ENCODE measurements around the gene BBOX1.

BBOX1 gene

GRCh38 chr11:27139742-27140367 lies 99.2 kb downstream of the BBOX1 start:
- Mint-ChIP-seq H3K9me3 (peaks cover 16% of the 10 kb centered on the region), H3K4me3 (no peak overlapping the region), H3K36me3 (ENCODE audit: low read depth) (no peaks in the 10 kb centered on the region), H3K4me1 (ENCODE audit: low read depth) (no peaks in the 10 kb centered on the region), H3K27me3 (ENCODE audit: low read depth) (no peaks in the 10 kb centered on the region), H3K27ac (no peak overlapping the region)
- no peak for DNase-seq (ENCODE audit: low spot score)

GRCh38 chr11:27141576-27141975 lies 101.0 kb downstream of the BBOX1 start:
- no peak overlapping the region for H3K27ac Mint-ChIP-seq
- no peaks in the 10 kb centered on the region for H3K27me3 Mint-ChIP-seq (ENCODE audit: low read depth)
- H3K4me1 Mint-ChIP-seq (ENCODE audit: low read depth): no peaks in the 10 kb centered on the region
- DNase-seq (ENCODE audit: low spot score): no peak
- no peaks in the 10 kb centered on the region for H3K36me3 Mint-ChIP-seq (ENCODE audit: low read depth)
- no peak overlapping the region for H3K4me3 Mint-ChIP-seq
- H3K9me3 Mint-ChIP-seq: peaks cover 16% of the 10 kb centered on the region

GRCh38 chr11:27147916-27148315 lies 107.3 kb downstream of the BBOX1 start:
- Mint-ChIP-seq H3K4me3 (no peak overlapping the region), H3K36me3 (ENCODE audit: low read depth) (no peaks in the 10 kb centered on the region), H3K27ac (no peak overlapping the region), H3K9me3 (no peaks in the 10 kb centered on the region), H3K4me1 (ENCODE audit: low read depth) (no peaks in the 10 kb centered on the region), H3K27me3 (ENCODE audit: low read depth) (no peaks in the 10 kb centered on the region)
- no peak for DNase-seq (ENCODE audit: low spot score)

- no peaks in the 10 kb centered on the region for H3K9me3 Mint-ChIP-seq
- H3K36me3 Mint-ChIP-seq (ENCODE audit: low read depth): no peaks in the 10 kb centered on the region
- H3K4me1 Mint-ChIP-seq (ENCODE audit: low read depth): no peaks in the 10 kb centered on the region
- H3K27ac Mint-ChIP-seq: no peak overlapping the region
- no peak overlapping the region for H3K4me3 Mint-ChIP-seq
- H3K27me3 Mint-ChIP-seq (ENCODE audit: low read depth): no peaks in the 10 kb centered on the region
- no peak for DNase-seq (ENCODE audit: low spot score)
These were observed 107.9 kb downstream of the BBOX1 start for GRCh38 chr11:27148506-27148905.

- Mint-ChIP-seq H3K36me3 (ENCODE audit: low read depth) (no peaks in the 10 kb centered on the region), H3K9me3 (no peaks in the 10 kb centered on the region), H3K4me3 (no peak overlapping the region), H3K4me1 (ENCODE audit: low read depth) (no peaks in the 10 kb centered on the region), H3K27ac (no peak overlapping the region), H3K27me3 (ENCODE audit: low read depth) (no peaks in the 10 kb centered on the region)
- DNase-seq (ENCODE audit: low spot score): no peak
These were observed 109.5 kb downstream of the BBOX1 start for GRCh38 chr11:27150098-27150497.

- Mint-ChIP-seq H3K4me3 (no peak overlapping the region), H3K27ac (no peak overlapping the region), H3K4me1 (ENCODE audit: low read depth) (no peaks in the 10 kb centered on the region), H3K9me3 (no peaks in the 10 kb centered on the region), H3K27me3 (ENCODE audit: low read depth) (no peaks in the 10 kb centered on the region), H3K36me3 (ENCODE audit: low read depth) (no peaks in the 10 kb centered on the region)
- no peak for DNase-seq (ENCODE audit: low spot score)
These were observed 112.5 kb downstream of the BBOX1 start for GRCh38 chr11:27153136-27153535.

- no peaks in the 10 kb centered on the region for H3K27me3 Mint-ChIP-seq (ENCODE audit: low read depth)
- no peak overlapping the region for H3K4me3 Mint-ChIP-seq
- no peaks in the 10 kb centered on the region for H3K36me3 Mint-ChIP-seq (ENCODE audit: low read depth)
- no peak overlapping the region for H3K27ac Mint-ChIP-seq
- DNase-seq (ENCODE audit: low spot score): no peak
- no peaks in the 10 kb centered on the region for H3K4me1 Mint-ChIP-seq (ENCODE audit: low read depth)
- H3K9me3 Mint-ChIP-seq: no peaks in the 10 kb centered on the region
These were observed 118.1 kb downstream of the BBOX1 start for GRCh38 chr11:27158456-27159334.

GRCh38 chr11:27159335-27159679 lies 118.7 kb downstream of the BBOX1 start:
- Mint-ChIP-seq H3K27me3 (ENCODE audit: low read depth) (no peaks in the 10 kb centered on the region), H3K4me3 (no peak overlapping the region), H3K9me3 (no peaks in the 10 kb centered on the region), H3K36me3 (ENCODE audit: low read depth) (no peaks in the 10 kb centered on the region), H3K4me1 (ENCODE audit: low read depth) (no peaks in the 10 kb centered on the region), H3K27ac (no peak overlapping the region)
- no peak for DNase-seq (ENCODE audit: low spot score)

- Mint-ChIP-seq H3K4me1 (ENCODE audit: low read depth) (no peaks in the 10 kb centered on the region), H3K27ac (no peak overlapping the region), H3K4me3 (no peak overlapping the region), H3K36me3 (ENCODE audit: low read depth) (no peaks in the 10 kb centered on the region), H3K9me3 (no peaks in the 10 kb centered on the region), H3K27me3 (ENCODE audit: low read depth) (no peaks in the 10 kb centered on the region)
- no peak for DNase-seq (ENCODE audit: low spot score)
These were observed 120.5 kb downstream of the BBOX1 start for GRCh38 chr11:27161071-27161470.

GRCh38 chr11:27162237-27162636 lies 121.6 kb downstream of the BBOX1 start:
- Mint-ChIP-seq H3K4me1 (ENCODE audit: low read depth) (no peaks in the 10 kb centered on the region), H3K36me3 (ENCODE audit: low read depth) (no peaks in the 10 kb centered on the region), H3K27ac (no peak overlapping the region), H3K9me3 (no peaks in the 10 kb centered on the region), H3K27me3 (ENCODE audit: low read depth) (no peaks in the 10 kb centered on the region), H3K4me3 (no peak overlapping the region)
- DNase-seq (ENCODE audit: low spot score): no peak

- H3K4me1 Mint-ChIP-seq (ENCODE audit: low read depth): no peaks in the 10 kb centered on the region
- no peaks in the 10 kb centered on the region for H3K9me3 Mint-ChIP-seq
- H3K36me3 Mint-ChIP-seq (ENCODE audit: low read depth): no peaks in the 10 kb centered on the region
- no peak for DNase-seq (ENCODE audit: low spot score)
- H3K27me3 Mint-ChIP-seq (ENCODE audit: low read depth): no peaks in the 10 kb centered on the region
- no peak overlapping the region for H3K27ac Mint-ChIP-seq
- no peak overlapping the region for H3K4me3 Mint-ChIP-seq
These were observed 125.5 kb downstream of the BBOX1 start for GRCh38 chr11:27166130-27166529.

- no peak for DNase-seq (ENCODE audit: low spot score)
- no peaks in the 10 kb centered on the region for H3K4me1 Mint-ChIP-seq (ENCODE audit: low read depth)
- no peaks in the 10 kb centered on the region for H3K27me3 Mint-ChIP-seq (ENCODE audit: low read depth)
- H3K9me3 Mint-ChIP-seq: no peaks in the 10 kb centered on the region
- H3K36me3 Mint-ChIP-seq (ENCODE audit: low read depth): no peaks in the 10 kb centered on the region
- H3K4me3 Mint-ChIP-seq: no peak overlapping the region
- H3K27ac Mint-ChIP-seq: no peak overlapping the region
These were observed 130.9 kb downstream of the BBOX1 start for GRCh38 chr11:27171376-27171958.

GRCh38 chr11:27173545-27173944 lies 132.9 kb downstream of the BBOX1 start:
- H3K36me3 Mint-ChIP-seq (ENCODE audit: low read depth): no peaks in the 10 kb centered on the region
- H3K27me3 Mint-ChIP-seq (ENCODE audit: low read depth): no peaks in the 10 kb centered on the region
- DNase-seq (ENCODE audit: low spot score): no peak
- no peak overlapping the region for H3K27ac Mint-ChIP-seq
- H3K9me3 Mint-ChIP-seq: no peaks in the 10 kb centered on the region
- no peaks in the 10 kb centered on the region for H3K4me1 Mint-ChIP-seq (ENCODE audit: low read depth)
- no peak overlapping the region for H3K4me3 Mint-ChIP-seq

GRCh38 chr11:27174021-27174420 lies 133.4 kb downstream of the BBOX1 start:
- H3K36me3 Mint-ChIP-seq (ENCODE audit: low read depth): no peaks in the 10 kb centered on the region
- DNase-seq (ENCODE audit: low spot score): no peak
- no peaks in the 10 kb centered on the region for H3K9me3 Mint-ChIP-seq

More at GRCh38 chr11:27174021-27174420, 133.4 kb downstream of the BBOX1 start:
- H3K27me3 Mint-ChIP-seq (ENCODE audit: low read depth): no peaks in the 10 kb centered on the region
- no peak overlapping the region for H3K27ac Mint-ChIP-seq
- H3K4me3 Mint-ChIP-seq: no peak overlapping the region
- no peaks in the 10 kb centered on the region for H3K4me1 Mint-ChIP-seq (ENCODE audit: low read depth)

Measured in T-helper 2 cell treated with Interferon-gamma antibody and Interleukin-4, amounts not matched to agents 5 μg/mL and 100 μg/mL, for 36 hours (primary cell).